GM23338 (cell line): ENCODE measurements around the gene TECPR2. TPM values are rescaled to one million over a fixed set of nuclear protein-coding genes. Genes with fewer than 3 reads are reported as not detected.

Experiments
- ATAC-seq: fragments of 200-7000 bp; cut with Tn5 transposase; 3 replicates; pipeline ENCODE4 v1.9.1; 2020
- DNase-seq: peaks from one replicate; pipeline ENCODE4 v3.0.0-alpha.2; 2015; ENCODE audit warnings: low spot score
- H2AFZ ChIP-seq: fragments of 200-600 bp; sonication (generic); 2 replicates; pipeline ENCODE4 v1.8.0; 2016; ENCODE audit warnings: antibody characterized with exemption, mild to moderate bottlenecking, moderate library complexity
- H3F3A ChIP-seq: fragments of 200-600 bp; sonication (generic); replicated peaks from 2 replicates; pipeline ENCODE4 v1.8.0; 2017; ENCODE audit warnings: antibody characterized with exemption, mixed run types, low read depth
- H3K27ac ChIP-seq: fragments of 200-600 bp; sonication (generic); 2 replicates; pipeline ENCODE4 v1.6.1; 2016; ENCODE audit warnings: low read depth
- H3K27me3 ChIP-seq: fragments of 200-600 bp; sonication (generic); 2 replicates; pipeline ENCODE4 v1.8.0; 2016; ENCODE audit warnings: mild to moderate bottlenecking, mixed run types, moderate library complexity; ENCODE audit not compliant: insufficient read depth
- H3K36me3 ChIP-seq: fragments of 200-600 bp; sonication (generic); 2 replicates; pipeline ENCODE4 v1.8.0; 2016; ENCODE audit warnings: mild to moderate bottlenecking; ENCODE audit not compliant: insufficient read depth
- H3K4me1 ChIP-seq: fragments of 200-600 bp; sonication (generic); 2 replicates; pipeline ENCODE4 v1.8.0; 2016; ENCODE audit warnings: mild to moderate bottlenecking, moderate library complexity; ENCODE audit not compliant: insufficient read depth
- H3K4me2 ChIP-seq: fragments of 200-600 bp; sonication (generic); 2 replicates; pipeline ENCODE4 v1.7.1; 2017; ENCODE audit warnings: mixed run types
- H3K4me3 ChIP-seq: fragments of 200-600 bp; sonication (generic); 2 replicates; pipeline ENCODE4 v1.6.1; 2016; ENCODE audit warnings: mixed run types
- H3K79me2 ChIP-seq: fragments of 200-600 bp; sonication (generic); replicated peaks from 2 replicates; pipeline ENCODE4 v1.8.0; 2017; ENCODE audit warnings: mild to moderate bottlenecking; ENCODE audit not compliant: insufficient read depth
- H3K9me2 ChIP-seq: fragments of 200-600 bp; sonication (generic); 2 replicates; pipeline ENCODE4 v1.8.0; 2017; ENCODE audit not compliant: insufficient read depth
- H4K20me1 ChIP-seq: fragments of 200-600 bp; sonication (generic); replicated peaks from 2 replicates; pipeline ENCODE4 v1.8.0; 2017; ENCODE audit warnings: mild to moderate bottlenecking; ENCODE audit not compliant: insufficient read depth
- H3K27ac Mint-ChIP-seq: 2 replicates; pipeline ENCODE4 v1.8.0; 2020; ENCODE audit warnings: inconsistent platforms, mild to moderate bottlenecking, moderate library complexity, mixed read lengths
- H3K27me3 Mint-ChIP-seq: 3 replicates; pipeline ENCODE4 v1.8.0; 2022; ENCODE audit warnings: low read depth, mild to moderate bottlenecking, moderate library complexity, mixed read lengths, inconsistent platforms; ENCODE audit not compliant: insufficient read depth, poor library complexity
- H3K36me3 Mint-ChIP-seq: 3 replicates; pipeline ENCODE4 v1.8.0; 2021; ENCODE audit warnings: low read depth, mild to moderate bottlenecking, inconsistent platforms, moderate library complexity, mixed read lengths
- H3K4me1 Mint-ChIP-seq: 3 replicates; pipeline ENCODE4 v1.8.0; 2020; ENCODE audit warnings: mild to moderate bottlenecking, inconsistent platforms, mixed read lengths
- H3K4me3 Mint-ChIP-seq: 3 replicates; pipeline ENCODE4 v1.8.0; 2021; ENCODE audit warnings: moderate library complexity, mild to moderate bottlenecking, inconsistent platforms, mixed read lengths
- H3K9me3 Mint-ChIP-seq: 3 replicates; pipeline ENCODE4 v1.8.0; 2020; ENCODE audit warnings: moderate library complexity, mild to moderate bottlenecking, inconsistent platforms, mixed read lengths
- CREB1 ChIP-seq: fragments of 250-450 bp; sonication (Bioruptor Pico); IDR thresholded peaks from 2 replicates; pipeline ENCODE4 v1.5.0; 2020; ENCODE audit warnings: low read depth, mild to moderate bottlenecking, moderate library complexity
- ETS1 ChIP-seq: IDR thresholded peaks from 2 replicates; pipeline ENCODE4 v1.6.1; 2016; ENCODE audit warnings: antibody characterized with exemption
- EZH2 ChIP-seq: fragments of 200-600 bp; sonication (generic); IDR thresholded peaks from one replicate; pipeline ENCODE4 v1.8.0; 2017; ENCODE audit warnings: antibody characterized with exemption, mild to moderate bottlenecking, low read depth; ENCODE audit not compliant: unreplicated experiment
- EZH2phosphoT487 ChIP-seq: fragments of 200-600 bp; sonication (generic); IDR thresholded peaks from one replicate; pipeline ENCODE4 v1.8.1; 2018; ENCODE audit warnings: antibody characterized with exemption; ENCODE audit not compliant: unreplicated experiment
- JUNB ChIP-seq: IDR thresholded peaks from one replicate; pipeline ENCODE4 v1.6.1; 2016; ENCODE audit warnings: antibody characterized with exemption; ENCODE audit not compliant: unreplicated experiment
- NANOG ChIP-seq: IDR thresholded peaks from 2 replicates; pipeline ENCODE4 v1.6.1; 2016; ENCODE audit warnings: antibody characterized with exemption, borderline replicate concordance
- POLR2AphosphoS5 ChIP-seq: IDR thresholded peaks from 2 replicates; pipeline ENCODE4 v1.6.1; 2016; ENCODE audit warnings: antibody characterized with exemption, low read depth
- REST ChIP-seq: IDR thresholded peaks from one replicate; pipeline ENCODE4 v1.6.1; 2018; ENCODE audit warnings: antibody characterized with exemption; ENCODE audit not compliant: unreplicated experiment
- STAT1 ChIP-seq: IDR thresholded peaks from one replicate; pipeline ENCODE4 v1.6.1; 2016; ENCODE audit warnings: antibody characterized with exemption; ENCODE audit not compliant: unreplicated experiment
- ZNF114 ChIP-seq: fragments of 250-450 bp; sonication (Bioruptor Pico); IDR thresholded peaks from 2 replicates; pipeline ENCODE4 v1.5.0; 2020; ENCODE audit warnings: mild to moderate bottlenecking, moderate library complexity
- ZNF331 ChIP-seq: fragments of 250-450 bp; sonication (Bioruptor Pico); IDR thresholded peaks from 2 replicates; pipeline ENCODE4 v1.5.0; 2020; ENCODE audit warnings: low read depth, mild to moderate bottlenecking, moderate library complexity
- ZNF462 ChIP-seq: fragments of 250-450 bp; sonication (Bioruptor Pico); IDR thresholded peaks from 2 replicates; pipeline ENCODE4 v1.5.0; 2020; ENCODE audit warnings: mild to moderate bottlenecking, moderate library complexity
- polyA plus RNA-seq: library from polyadenylated mRNA; unstranded; fragments of >200 nt; fragmentation: Nextera tagmentation; extraction: Ambion mirVana; gene quantifications from 2 replicates; pipeline ENCODE4 v1.2.1, GENCODE V29; 2016
- total RNA-seq: library from RNA; depleted of rRNA; stranded (reverse); fragments of >200 nt; shearing (Covaris generic); gene quantifications from 2 replicates; pipeline ENCODE4 v1.2.3, GENCODE V29; 2014
- TF ChIP-seq, protein P1 (sequence below), 2 experiments: fragments of 200-600 bp in 1 of 2; sonication (generic) in 1 of 2; conservative IDR thresholded peaks; 2 replicates each; pipeline versions ENCODE4 v1.5.1 to v1.6.1; 2016 to 2017; ENCODE audit warnings: antibody characterized with exemption in 2 of 2, low read depth in 2 of 2, mild to moderate bottlenecking in 2 of 2, moderate library complexity in 1 of 2

Gene TECPR2
- total and polyA plus RNA-seq, 2 experiments from 2014 or later: 4.8 to 20.5 TPM

GRCh38 chr14:102390064-102390855 lies 27.5 kb downstream of the TECPR2 start:
- no peak overlapping the region for H3K4me2 ChIP-seq

More at GRCh38 chr14:102390064-102390855, 27.5 kb downstream of the TECPR2 start:
- Histone ChIP-seq H3K27ac (no peak overlapping the region), H3K4me1 (peaks cover 13% of the 10 kb centered on the region), H2AFZ (no peak overlapping the region), H3K79me2 (no peaks in the 10 kb centered on the region), H3K4me3 (no peak overlapping the region), H4K20me1 (no peaks in the 10 kb centered on the region), H3K27me3 (no peaks in the 10 kb centered on the region), H3F3A (no peaks in the 10 kb centered on the region), H3K36me3 (no peaks in the 10 kb centered on the region), H3K9me2 (no peaks in the 10 kb centered on the region)
- Mint-ChIP-seq H3K27ac (peak overlapping the region; percentile 13; the same call in 1 of the 2 replicates), H3K36me3 (peaks cover 11% of the 10 kb centered on the region), H3K27me3 (peaks cover 10% of the 10 kb centered on the region), H3K9me3 (no peaks in the 10 kb centered on the region), H3K4me3 (no peak overlapping the region), H3K4me1 (peaks cover 17% of the 10 kb centered on the region)
- no peak for TF ChIP-seq ZNF114 (CRISPR knock-in tag)
- TF ChIP-seq POLR2AphosphoS5: no peak
- no peak for TF ChIP-seq CREB1 (CRISPR knock-in tag)
- no peak for TF ChIP-seq STAT1
- TF ChIP-seq ZNF462 (CRISPR knock-in tag): no peak
- no peak for TF ChIP-seq EZH2
- TF ChIP-seq ZNF331 (CRISPR knock-in tag): no peak
- no peak for TF ChIP-seq REST
- TF ChIP-seq EZH2phosphoT487: no peak
- TF ChIP-seq ETS1: no peak
- TF ChIP-seq NANOG: no peak
- no peak for TF ChIP-seq JUNB
- TF ChIP-seq, protein P1, sequence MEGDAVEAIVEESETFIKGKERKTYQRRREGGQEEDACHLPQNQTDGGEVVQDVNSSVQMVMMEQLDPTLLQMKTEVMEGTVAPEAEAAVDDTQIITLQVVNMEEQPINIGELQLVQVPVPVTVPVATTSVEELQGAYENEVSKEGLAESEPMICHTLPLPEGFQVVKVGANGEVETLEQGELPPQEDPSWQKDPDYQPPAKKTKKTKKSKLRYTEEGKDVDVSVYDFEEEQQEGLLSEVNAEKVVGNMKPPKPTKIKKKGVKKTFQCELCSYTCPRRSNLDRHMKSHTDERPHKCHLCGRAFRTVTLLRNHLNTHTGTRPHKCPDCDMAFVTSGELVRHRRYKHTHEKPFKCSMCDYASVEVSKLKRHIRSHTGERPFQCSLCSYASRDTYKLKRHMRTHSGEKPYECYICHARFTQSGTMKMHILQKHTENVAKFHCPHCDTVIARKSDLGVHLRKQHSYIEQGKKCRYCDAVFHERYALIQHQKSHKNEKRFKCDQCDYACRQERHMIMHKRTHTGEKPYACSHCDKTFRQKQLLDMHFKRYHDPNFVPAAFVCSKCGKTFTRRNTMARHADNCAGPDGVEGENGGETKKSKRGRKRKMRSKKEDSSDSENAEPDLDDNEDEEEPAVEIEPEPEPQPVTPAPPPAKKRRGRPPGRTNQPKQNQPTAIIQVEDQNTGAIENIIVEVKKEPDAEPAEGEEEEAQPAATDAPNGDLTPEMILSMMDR (conservative IDR thresholded peaks at IDR 0.05; ENCODE audit: low read depth in 2 of 2): no peak
- DNase-seq (no peak), ATAC-seq (no peak)
